ENCODE results near the gene MORC4.
"Not testable (repeated sequence)": the region's sequence is repeated elsewhere in the genome, so short reads cannot be mapped to it uniquely, and the experiment has no call there.

The MORC4 gene

DNA sequence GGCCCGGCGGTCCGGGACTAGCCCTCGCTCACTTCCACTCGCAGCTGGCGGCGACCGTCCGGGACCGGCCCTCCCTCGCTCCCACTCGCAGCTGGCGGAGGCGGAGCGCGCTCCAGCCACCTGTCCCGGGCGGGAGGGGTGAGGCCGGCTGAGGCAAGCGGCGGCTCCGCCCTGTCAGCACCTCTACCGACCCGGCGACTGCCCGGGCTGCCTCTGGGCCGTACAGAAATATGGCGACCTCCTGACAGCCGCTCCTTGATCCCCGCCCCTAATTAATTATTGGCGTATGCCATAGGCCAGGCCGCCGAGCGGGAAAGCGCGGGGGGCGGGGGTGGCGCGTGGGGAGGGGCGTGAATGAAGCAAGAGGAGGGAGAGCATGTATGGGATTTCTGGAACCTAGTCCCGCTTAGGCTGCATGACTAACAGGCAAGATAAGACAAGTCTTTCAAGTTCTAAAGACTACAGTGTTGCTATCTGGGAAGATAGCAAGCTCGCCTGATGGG, at the start of gene MORC4:
MORC4 (minus strand) TSS at position 200 of the 503 bp plus-strand sequence. CDS start 243 bp downstream, outside the sequence.
- peak in 13 of 14 donors; percentile 22 to 81 (median 44) for DNase-seq

DNA sequence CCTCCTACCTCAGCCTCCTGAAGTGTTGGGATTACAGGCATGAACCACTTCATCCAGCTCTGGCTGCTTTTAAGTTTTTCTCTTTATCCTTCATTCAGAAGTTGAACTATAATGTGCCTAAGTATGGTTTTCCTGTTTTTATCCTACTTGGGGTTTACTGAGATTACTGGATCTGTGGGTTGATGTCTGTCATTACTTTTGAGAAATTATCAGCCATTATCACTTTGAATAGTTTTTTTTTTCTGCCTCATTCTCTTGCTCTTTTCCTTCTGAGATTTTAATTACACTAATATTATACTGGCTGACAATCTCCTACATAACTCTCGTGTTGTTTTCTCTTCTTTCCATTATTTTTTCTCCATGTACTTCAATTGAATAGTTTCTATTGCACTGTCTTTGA, 47.6 kb upstream of the MORC4 start:
- DNase-seq, result no peak

DNA sequence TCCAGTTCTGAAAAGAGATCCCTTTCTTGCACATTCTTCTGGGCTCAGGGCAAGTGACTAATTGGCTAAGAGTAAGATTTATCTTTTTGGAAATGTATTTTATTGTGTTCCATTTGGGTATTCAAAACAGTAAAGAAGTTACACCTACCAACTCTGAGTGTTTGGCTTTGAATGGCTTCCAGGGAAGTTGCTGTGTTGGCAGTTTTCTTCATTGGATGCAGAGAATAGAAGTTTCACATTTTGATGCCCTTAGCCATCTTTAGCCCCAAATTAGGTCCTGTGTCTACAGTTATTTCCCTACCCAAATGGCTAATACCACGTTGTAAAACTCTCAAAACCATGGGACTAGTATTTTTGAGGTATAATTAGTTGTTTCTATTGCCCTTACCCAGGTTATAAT, 29.7 kb upstream of the MORC4 start:
- no peak for DNase-seq

DNA sequence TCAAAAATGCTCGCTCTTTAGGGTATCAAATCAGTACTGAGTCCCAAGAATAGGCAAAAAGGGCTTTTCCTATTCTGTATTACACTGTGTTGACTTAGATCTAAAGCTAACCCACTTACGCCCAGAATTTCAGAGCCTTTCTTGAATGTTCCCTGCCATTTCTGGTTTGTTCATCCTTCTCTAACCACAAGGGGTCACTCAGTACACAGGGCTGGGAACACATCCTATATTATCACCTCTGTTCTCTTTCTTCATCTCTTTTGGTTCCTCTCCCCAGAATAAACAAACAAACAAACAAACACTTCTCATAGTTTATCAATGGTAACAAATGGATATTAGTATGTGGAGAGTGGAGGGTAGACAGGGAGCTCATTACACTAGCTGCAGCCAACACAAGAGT, 25.5 kb upstream of the MORC4 start:
- peak in 1 of 14 donors; percentile 4 for DNase-seq

DNA sequence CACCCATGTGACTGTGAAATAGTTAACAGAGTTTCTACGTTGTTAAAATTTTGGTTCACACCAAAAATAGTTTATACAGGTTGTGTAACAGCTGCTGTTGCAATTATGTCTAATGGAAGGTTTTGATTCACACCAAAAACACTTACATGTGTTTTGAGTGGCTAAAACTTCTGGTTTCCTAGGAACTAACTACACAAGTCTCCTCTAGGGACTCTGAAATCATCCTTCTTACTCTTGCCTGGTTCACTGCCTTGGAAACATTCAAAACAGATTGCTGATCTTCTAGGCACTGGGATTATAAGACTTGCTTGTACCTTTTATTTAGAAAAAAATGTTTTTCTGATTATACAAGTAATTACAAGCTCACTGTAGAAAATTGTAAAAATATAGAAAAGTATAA, 14.9 kb upstream of the MORC4 start:
- DNase-seq, result no peak

DNA sequence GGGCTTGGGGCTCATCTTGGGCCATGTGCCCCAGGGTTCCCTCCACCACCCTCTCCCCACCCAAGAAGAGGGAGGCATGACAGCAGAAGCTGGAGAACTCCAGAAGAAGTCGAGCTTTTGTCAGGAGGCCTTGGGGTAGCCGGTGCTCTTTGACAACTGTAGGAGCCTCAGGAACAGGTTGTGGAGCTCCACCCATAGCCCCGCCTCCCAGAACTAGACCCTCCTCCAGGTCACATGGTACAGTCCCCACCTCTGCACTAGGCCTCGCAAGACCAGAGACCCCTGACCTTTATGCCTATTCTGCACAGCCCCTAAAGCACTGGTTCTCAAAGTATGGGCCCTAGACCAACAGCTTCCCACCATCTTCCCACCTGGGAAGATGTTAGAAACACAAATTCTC, 8.0 kb upstream of the MORC4 start:
- no peak for DNase-seq

DNA sequence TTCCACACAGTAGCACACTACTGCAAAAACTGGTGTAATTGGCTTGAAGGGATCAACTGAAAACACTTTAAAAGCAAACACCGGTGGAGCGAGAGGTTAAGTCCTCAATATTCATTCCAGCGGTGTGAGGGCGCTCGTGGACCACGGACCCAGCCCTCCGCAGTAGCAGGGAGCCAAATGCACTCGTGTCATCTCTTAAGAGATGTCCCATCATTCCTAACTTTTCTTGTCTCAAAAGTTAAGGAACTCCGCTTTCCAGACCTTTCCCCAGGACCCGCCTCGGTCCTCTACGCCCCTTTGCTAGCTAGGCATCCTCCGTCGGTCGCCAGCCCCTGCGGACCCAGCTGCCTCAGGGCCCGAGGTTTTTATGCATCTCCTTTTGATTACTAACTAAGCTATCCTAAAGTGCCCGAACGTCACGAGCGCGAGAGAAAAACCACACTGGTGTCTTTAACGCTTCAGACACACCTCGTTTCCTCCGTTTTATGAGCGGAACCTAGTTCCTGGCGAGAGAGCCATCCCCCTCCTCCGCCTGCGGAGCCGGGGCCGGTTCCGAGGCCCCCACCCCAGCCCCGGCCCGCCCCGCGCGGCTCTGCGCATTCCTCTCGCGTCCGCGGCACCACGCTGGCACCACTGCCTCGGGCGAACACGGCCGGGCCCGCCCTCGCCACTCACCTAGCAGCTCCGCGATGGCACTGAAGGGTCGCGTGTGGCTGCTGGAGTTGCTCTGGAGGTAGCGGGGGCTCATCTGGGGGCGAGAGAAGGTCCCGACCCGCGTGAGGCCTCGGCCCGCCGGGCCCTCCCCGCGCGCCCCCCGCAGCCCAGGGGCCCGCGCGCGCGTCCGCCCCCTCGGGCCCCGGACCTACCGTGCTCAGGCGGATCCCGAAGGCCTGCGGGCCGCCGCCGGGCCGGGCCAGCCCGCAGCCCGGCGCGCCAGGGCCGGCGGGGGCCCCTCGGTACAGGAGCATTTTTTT, 723 bp downstream of the MORC4 start:
- DNase-seq, result peak in 11 of 14 donors; percentile 2 to 52 (median 25)

DNA sequence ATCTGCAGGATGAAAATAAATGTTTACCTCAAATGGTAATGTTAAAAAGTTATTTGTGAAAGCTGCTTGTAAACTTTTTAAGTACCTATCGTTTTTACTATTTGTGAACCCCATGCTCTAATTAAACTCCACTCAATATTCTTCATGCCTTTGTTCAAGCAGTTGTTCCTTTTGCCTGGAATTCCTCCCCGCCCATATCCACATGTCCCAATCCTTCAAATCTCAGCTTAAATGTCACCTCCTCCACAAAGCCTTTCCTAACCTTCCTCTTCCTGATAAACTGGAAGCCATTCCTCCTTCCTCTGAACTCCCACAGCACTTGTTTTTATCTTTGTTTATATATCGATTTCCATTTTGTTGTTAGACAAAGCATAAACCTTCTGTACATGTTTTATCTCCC, 2.4 kb downstream of the MORC4 start:
- DNase-seq, result no peak

DNA sequence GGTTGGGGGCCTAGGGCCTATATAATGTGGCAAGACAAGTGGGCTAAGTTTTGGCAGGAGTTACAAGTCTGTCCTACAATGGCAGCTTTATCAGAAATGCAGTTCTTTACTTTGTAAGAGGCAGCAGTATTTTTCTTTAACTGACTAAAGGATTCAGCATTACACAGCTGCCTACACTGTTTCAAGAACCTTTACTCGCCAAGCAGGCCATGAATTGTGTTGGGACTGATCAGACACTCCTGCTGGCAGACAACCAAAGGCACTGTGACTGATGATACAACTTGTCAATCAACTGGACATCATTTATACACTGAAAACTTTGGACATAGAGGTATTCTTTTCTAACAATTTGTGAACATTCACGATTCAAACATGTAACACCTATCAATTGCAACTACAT, 4.3 kb downstream of the MORC4 start:
- no peak for DNase-seq

DNA sequence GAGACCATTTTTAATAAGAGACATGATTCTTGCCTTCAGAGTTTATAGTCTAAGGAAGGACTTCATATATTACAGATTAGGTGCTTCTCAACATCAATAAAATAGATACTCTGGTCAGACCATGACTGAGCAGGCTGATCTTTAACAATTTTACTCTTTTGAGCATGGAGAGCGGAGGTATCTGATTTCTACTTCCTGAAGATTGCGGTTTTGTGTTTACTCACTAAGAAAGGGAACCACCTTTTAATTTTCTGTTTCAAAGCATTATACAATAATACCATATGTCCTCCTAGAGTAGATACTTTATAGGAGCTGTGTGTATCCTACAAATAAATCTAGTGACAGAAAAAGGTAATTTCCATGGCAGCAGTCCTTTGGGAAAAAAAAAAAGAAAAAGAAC, 12.5 kb downstream of the MORC4 start:
- no peak for DNase-seq

DNA sequence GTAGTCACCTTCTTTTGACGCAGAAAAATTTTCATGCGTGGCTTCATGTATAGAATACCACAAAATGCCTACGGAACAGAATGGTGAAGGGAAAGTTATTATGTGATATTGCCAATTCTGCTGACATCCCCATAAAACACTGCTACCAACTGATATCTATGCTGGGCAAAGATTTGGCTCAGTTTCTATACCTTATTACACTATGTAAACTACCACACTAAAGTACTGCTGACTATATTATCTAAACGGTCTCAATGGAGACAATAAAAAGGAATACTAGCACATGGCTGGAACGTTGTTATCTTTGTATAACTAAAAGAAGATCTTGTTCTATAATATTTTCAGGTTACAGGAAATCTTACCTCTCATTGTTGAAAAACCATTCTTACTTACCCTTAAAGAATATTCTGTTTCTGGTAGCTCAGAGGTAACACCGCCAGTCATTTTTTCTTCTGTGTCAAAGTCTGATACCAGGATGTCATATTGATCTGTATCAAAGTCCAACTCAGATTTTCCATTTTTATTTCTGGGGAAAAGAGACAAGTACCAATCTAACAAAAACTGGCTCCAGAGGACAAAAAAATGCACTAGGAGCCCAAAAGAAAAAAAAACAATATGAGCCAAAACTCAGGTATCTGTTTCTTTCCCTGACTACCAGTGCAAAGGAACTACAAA, 18.9 kb downstream of the MORC4 start:
- DNase-seq, result no peak

DNA sequence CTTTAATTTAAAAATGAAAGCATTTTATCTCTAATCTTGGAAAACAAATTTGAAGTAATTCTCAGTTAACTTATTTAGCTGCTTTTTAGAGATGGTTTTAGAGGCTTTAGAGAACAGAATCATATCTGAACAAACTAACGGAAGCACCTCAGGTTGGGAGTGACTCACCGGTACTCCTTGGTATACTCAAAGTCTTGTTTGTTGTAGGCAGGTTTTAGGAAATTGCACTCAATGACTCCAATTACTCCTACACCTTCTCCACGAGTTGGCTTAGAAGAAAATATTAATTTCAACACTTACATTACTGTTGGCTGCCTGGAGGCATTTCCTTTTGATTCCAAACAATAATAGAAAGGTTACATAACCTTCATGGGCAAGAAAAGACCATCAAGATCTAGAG, 23.6 kb downstream of the MORC4 start:
- DNase-seq, result no peak

DNA sequence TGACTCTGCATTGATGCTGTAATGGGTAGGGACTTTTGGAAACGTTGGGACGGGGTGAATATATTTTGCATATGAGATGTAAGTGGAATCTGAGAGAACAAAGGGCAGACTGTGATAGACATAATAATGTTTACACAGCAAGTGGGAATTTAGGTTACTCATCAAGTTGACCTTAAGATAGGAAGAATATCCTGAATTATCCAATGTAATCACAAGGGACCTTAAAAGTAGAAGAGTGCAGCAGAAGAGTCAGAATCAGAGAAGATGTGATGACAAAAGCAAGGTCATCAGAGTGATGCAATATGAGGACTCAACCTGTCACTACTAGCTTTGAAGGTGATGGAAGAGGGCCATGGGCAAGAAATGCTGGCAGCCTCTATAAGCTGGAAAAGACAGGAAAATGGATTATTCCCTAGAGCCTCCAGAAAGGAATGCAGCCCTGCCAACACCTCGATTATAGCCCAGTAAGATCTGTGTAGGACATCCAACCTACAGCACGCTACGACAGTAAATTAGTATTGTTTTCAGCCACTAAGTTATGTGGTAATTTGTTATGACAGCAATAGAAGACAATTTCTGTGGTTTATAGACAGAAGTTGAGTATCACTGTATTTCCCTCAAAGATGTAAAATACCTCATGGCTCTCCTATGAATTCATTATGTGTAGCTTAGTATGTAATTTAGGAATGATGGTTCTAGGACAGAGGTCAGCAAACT, 26.4 kb downstream of the MORC4 start:
- DNase-seq, result no peak

DNA sequence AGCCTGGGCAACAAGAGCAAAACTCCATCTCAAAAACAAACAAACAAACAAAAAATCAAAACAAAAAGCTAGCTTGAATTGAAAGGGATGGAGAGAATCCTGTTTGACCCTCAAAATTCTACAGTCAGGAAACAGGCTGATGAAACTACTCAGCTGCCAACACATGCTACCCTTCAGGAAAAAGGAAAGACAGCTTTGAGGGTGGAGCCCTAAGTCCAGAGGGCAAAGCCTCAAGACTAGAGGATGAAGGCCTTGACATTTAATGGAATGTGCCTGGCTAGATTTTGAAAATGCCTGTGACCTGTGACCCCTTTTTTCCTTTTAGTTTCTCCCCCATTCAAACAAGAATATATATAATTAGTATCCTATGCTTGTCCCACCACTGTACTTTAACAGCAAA, 27.1 kb downstream of the MORC4 start:
- DNase-seq, result no peak

DNA sequence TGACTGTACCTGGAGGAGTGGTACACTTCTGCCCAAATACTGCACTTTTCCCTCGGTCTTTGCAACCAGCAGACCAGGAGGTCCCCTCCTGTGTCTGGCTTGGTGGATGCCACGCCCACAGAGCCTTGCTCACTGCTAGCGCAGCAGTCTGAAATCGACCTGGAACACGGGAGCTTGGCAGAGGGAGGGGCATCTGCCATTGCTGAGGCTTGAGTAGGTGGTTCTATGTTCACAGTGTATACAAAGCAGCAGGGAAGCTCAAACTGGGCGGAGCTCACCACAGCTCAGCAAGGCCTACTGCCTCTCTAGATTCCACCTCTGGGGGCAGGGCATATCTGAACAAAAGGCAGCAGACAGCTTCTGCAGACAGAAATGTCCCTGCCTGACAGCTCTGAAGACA, 33.5 kb downstream of the MORC4 start:
- DNase-seq, result not testable (repeated sequence)

DNA sequence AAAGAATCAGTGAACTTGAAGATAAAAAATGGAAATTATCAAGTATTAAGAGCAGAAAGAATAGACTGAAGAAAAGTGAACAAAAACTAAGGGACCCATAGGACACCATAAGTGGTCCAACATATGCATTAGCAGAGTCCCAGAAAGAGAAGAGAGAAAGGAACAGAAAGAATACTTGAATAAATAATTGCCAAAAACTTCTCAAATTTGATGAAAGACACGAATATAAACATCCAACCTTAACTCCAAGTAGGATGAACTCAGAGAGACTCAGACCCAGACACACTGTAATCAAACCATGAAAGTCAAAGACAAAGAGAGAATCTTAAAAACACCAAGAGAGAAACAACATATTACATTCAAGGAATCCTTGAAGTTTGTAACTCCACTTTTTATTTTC, 35.7 kb downstream of the MORC4 start:
- no peak for DNase-seq

DNA sequence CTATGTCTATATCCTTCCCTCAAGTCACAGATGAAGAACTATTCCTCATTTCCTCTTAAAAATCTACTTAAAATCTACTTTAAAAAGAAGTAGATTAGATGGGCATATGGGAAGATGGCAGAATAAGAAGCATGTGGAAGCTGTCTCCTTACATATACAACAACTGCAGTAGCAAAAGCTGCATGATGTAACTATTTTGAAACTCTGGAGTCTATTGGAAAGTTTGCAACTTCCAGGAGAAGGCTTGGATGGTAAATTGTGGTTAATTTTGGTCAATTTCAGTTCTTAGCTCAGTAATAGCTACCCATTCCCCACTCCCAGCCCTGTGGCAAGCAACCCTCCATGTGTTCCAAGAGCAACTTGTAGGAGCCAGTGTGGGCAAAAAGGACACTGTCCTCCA, 36.9 kb downstream of the MORC4 start:
- no peak for DNase-seq

DNA sequence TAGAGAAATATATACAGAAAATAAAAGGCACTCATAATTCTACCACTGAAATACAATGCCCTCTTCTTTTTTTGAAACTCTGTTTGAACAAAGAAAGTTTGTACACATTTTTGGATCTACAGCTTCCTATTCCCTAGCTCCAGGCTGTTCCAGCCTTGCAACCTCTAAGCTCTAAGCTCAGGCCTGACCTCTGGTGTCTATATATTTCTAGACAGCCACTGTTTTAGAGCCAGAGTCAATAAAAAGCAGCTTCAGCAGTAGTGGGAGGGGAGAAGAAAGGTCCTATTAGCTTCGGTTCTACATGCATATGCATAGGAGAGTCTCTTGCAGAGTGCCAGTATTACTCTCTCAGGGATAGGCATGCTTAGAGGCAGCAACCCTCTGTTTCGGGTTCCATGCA, 40.1 kb downstream of the MORC4 start:
- no peak for DNase-seq

DNA sequence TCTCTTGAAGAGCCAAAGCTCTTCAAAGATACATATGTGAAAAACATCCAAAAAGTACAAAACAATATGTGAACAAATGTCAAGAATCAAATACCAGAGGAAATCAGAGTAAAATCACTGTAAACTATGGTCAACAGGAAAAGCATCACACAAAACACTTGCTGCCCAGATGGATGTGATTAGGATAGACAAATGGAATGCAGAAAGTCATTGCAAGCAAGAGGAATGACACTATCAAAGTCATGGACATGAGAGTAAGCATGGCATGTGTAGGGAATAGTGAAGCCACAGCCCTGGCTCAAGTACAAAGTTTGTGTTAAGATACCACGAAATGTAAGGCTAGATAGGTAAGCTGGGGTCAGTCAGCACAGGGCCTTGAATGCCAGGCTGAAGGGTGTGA, 42.2 kb downstream of the MORC4 start:
- DNase-seq, result no peak

DNA sequence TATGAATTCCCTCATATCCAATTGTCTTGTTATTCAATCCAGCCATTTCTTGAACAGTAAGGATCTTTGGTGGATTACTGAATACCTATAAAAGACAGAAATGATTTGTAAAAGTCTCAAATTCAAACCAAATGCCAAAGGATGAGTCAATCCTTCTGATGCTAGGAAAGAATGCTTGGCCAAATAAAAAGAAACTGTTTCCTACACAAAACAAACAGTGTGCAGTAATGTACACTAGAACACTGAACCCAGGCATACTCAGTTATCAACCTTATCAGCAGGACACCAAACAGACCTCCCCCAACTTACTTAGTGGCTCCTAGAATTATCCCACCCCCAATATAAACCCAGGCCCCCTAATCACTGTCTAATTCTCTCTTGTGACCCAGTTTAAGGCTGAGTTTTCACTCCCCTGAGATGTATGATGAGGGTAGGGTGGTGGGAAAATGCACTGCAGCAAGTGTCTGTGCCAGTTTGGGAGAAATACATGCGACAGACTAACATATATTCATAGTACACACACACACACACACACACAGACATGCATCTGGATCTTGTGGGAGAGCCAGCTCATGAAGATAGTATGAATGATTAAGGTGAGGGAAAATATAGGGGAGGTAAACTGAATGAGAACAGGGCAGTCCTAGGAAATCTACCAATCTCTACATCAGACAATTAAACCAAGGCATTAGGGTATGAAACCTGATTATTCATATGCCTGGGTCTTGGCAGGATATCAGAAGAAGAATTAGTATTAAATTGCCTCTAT, 44.8 kb downstream of the MORC4 start:
- DNase-seq, result no peak

DNA sequence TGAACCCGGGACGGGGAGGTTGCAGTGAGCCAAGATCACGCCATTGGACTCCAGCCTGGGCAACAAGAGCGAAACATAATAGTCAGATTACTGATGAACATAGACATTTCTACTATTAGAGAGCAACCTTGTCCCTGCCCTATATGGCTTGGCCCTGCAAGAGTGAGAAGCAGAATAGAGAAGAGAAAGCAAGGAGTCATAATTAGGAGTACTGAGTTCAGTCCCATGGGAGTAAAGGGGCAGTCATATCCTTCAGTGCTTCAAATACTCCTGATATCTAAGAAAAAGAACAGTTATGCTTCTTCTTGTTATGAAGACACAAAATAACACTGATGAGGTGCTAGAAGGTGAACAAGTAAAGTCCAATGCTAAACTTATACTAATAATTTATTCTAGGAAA, 46.0 kb downstream of the MORC4 start:
- DNase-seq, result no peak

DNA sequence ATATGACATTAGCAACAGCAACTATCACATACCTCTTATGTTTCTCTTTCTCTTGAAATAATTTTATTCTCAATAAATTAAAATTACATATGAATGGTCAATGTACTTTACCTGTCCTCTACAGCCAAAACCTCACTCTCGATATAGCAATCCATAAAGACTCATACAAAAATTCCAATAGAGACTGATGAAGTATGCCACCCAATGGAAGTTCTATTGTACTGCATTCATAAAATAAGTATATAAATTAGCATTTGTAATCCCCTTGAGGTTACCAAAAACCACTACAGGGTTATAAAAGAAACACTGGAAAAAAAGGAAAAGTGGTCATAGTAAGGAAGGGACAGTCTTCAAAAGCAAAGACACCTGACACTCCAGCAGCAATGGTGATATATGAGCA, 47.0 kb downstream of the MORC4 start:
- DNase-seq, result no peak

Measured in C1 segment of cervical spinal cord (tissue), 14 donors.